Esophagus muscularis mucosa (tissue), 3 donors: ENCODE results near the gene ASPDH.

Experiments used
- POLR2A ChIP-seq: fragments of 450-650 bp; IDR thresholded peaks from one replicate; pipeline ENCODE4 v1.6.1; 2017; ENCODE audit warnings: antibody characterized with exemption, moderate library complexity, mild to moderate bottlenecking, low read depth
- POLR2AphosphoS5 ChIP-seq, 2 donors: sonication (generic); formaldehyde crosslinking; IDR thresholded peaks; one replicate each; pipeline ENCODE4 v1.6.1; 2017; ENCODE audit warnings: antibody characterized with exemption in 2 of 2
- TF ChIP-seq, protein P1 (sequence below), 3 experiments: fragments of 200-600 bp in 2 of 3; fragments of 450-650 bp in 1 of 3; sonication (generic) in 2 of 3; IDR thresholded peaks; one replicate each; pipeline ENCODE4 v1.5.1; 2017 to 2019; ENCODE audit warnings: antibody characterized with exemption in 3 of 3, mild to moderate bottlenecking in 2 of 3, moderate library complexity in 1 of 3

GRCh38 chr19:50468818-50469217 is 44.9 kb downstream of the ASPDH start:
- TF ChIP-seq, protein P1, sequence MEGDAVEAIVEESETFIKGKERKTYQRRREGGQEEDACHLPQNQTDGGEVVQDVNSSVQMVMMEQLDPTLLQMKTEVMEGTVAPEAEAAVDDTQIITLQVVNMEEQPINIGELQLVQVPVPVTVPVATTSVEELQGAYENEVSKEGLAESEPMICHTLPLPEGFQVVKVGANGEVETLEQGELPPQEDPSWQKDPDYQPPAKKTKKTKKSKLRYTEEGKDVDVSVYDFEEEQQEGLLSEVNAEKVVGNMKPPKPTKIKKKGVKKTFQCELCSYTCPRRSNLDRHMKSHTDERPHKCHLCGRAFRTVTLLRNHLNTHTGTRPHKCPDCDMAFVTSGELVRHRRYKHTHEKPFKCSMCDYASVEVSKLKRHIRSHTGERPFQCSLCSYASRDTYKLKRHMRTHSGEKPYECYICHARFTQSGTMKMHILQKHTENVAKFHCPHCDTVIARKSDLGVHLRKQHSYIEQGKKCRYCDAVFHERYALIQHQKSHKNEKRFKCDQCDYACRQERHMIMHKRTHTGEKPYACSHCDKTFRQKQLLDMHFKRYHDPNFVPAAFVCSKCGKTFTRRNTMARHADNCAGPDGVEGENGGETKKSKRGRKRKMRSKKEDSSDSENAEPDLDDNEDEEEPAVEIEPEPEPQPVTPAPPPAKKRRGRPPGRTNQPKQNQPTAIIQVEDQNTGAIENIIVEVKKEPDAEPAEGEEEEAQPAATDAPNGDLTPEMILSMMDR (IDR thresholded peaks at IDR 0.05): no peak
- TF ChIP-seq POLR2A: no peak
- no peak for TF ChIP-seq POLR2AphosphoS5 (IDR thresholded peaks at IDR 0.05)
